HepG2 (cell line): ENCODE measurements around the gene CD274. TPM values are rescaled to one million over a fixed set of nuclear protein-coding genes. Genes with fewer than 3 reads are reported as not detected.

Experiments
- ATAC-seq: fragments of 200-7000 bp; cut with Tn5 transposase; 3 replicates; pipeline ENCODE4 v1.9.1; 2020; ENCODE audit warnings: mild to moderate bottlenecking, moderate library complexity
- BruUV-seq: library from RNA; stranded (reverse); fragments of 400-500 nt; replicated peaks from 2 replicates; lab custom pipeline; 2021; lab: Mats Ljungman, UMichigan
- CTCF ChIA-PET: fragments of 300-600 bp; formaldehyde crosslinking; extraction: SDS; loops from one replicate; lab custom pipeline; 2021; ENCODE audit warnings: low total read pairs, inconsistent platforms, low intra/inter-chr PET ratio; lab: Yijun Ruan, JAX
- POLR2A ChIA-PET: fragments of 350-600 bp; sonication (Branson Sonifier 250); formaldehyde crosslinking; loops from one replicate; lab custom pipeline; 2020; ENCODE audit warnings: antibody characterized with exemption, inconsistent platforms; lab: Yijun Ruan, JAX
- DNase-seq: peaks from one replicate; pipeline ENCODE4 v3.0.0-alpha.2; 2015; ENCODE audit warnings: low spot score
- FAIRE-seq: peaks from 3 replicates; lab custom pipeline; 2011; peaks lifted over from hg19 to GRCh38; lab: Jason Lieb, UNC
- H2AFZ ChIP-seq: one replicate; pipeline ENCODE4 v1.6.1; 2011; ENCODE audit warnings: low read length, inconsistent platforms
- H3K27ac ChIP-seq: fragments of 300-600 bp; 3 replicates; pipeline ENCODE4 v1.8.0; 2011; ENCODE audit warnings: mixed run types, mild to moderate bottlenecking, mixed read lengths, low read length, inconsistent platforms; ENCODE audit not compliant: insufficient read depth; ENCODE audit errors: extremely low read length
- H3K27me3 ChIP-seq, 2 experiments: fragments of 200-600 bp in 1 of 2; 2 replicates in 1 of 2; 3 replicates in 1 of 2; pipeline versions ENCODE4 v1.6.0 to v1.8.0; 2011; ENCODE audit warnings: low read length in 2 of 2, mild to moderate bottlenecking in 2 of 2, moderate library complexity in 2 of 2, inconsistent platforms in 1 of 2; ENCODE audit not compliant: insufficient read depth in 2 of 2, control insufficient read depth in 1 of 2
- H3K36me3 ChIP-seq, 2 experiments: fragments of 200-600 bp in 1 of 2; replicated peaks in 1 of 2; 2 replicates in 1 of 2; 3 replicates in 1 of 2; pipeline versions ENCODE4 v1.5.1 to v1.8.0; 2011; ENCODE audit warnings: low read length in 2 of 2, inconsistent platforms in 1 of 2; ENCODE audit not compliant: insufficient read depth in 2 of 2, control insufficient read depth in 1 of 2
- H3K4me1 ChIP-seq: 2 replicates; pipeline ENCODE4 v1.5.1; 2012; ENCODE audit warnings: low read length, inconsistent platforms; ENCODE audit not compliant: insufficient read depth
- H3K4me2 ChIP-seq: 2 replicates; pipeline ENCODE4 v1.6.0; 2011; ENCODE audit warnings: low read depth, low read length, inconsistent platforms
- H3K4me3 ChIP-seq, 3 experiments: fragments of 200-600 bp in 1 of 3; sonication (generic), shearing (Covaris generic) in 1 of 3; replicated peaks in 1 of 3; 2 replicates each; pipeline ENCODE4 v1.5.1; 2011 to 2016; ENCODE audit warnings: low read length in 3 of 3, inconsistent platforms in 2 of 3, low read depth in 2 of 3, mild to moderate bottlenecking in 2 of 3, control low read depth in 1 of 3, mixed read lengths in 1 of 3; ENCODE audit not compliant: insufficient read depth in 1 of 3
- H3K79me2 ChIP-seq: one replicate; pipeline ENCODE4 v1.6.1; 2011; ENCODE audit warnings: low read length, inconsistent platforms; ENCODE audit not compliant: insufficient read depth
- H3K9ac ChIP-seq: 2 replicates; pipeline ENCODE4 v1.6.0; 2011; ENCODE audit warnings: mild to moderate bottlenecking, low read depth, low read length, inconsistent platforms; ENCODE audit not compliant: insufficient read depth
- H3K9me3 ChIP-seq: 2 replicates; pipeline ENCODE4 v1.5.1; 2012; ENCODE audit warnings: mild to moderate bottlenecking, low read length
- H4K20me1 ChIP-seq: 2 replicates; pipeline ENCODE4 v1.6.0; 2011; ENCODE audit warnings: inconsistent platforms, mild to moderate bottlenecking, low read length, moderate library complexity; ENCODE audit not compliant: insufficient read depth
- ZNF510 ChIP-seq: sonication (generic); formaldehyde crosslinking; IDR thresholded peaks from 2 replicates; pipeline ENCODE4 v1.4.0; 2020; ENCODE audit warnings: low read depth, mild to moderate bottlenecking, missing genetic modification reagents
- WGBS: methylation state at CpG from one replicate; pipeline ENCODE4 v1.1.6; 2017; ENCODE audit warnings: low lambda C conversion rate; 5-methylcytosine and 5-hydroxymethylcytosine counted together
- in situ Hi-C: cut with HindIII; loops from 2 replicates; pipeline ENCODE4 v1.10.0; 2017; ENCODE audit warnings: low pct_unique_long_range_greater_than_20kb; ENCODE audit not compliant: extremely low pct_ligation_motif_present
- intact Hi-C: fragments of 100-400 bp; cut with micrococcal nuclease; formaldehyde crosslinking; loops from one replicate; pipeline ENCODE4 v1.10.0; 2022; ENCODE audit not compliant: unreplicated experiment
- polyA plus RNA-seq, 8 experiments: library from polyadenylated mRNA; depleted of rRNA in 3 of 8; stranded (reverse) in 7 of 8; unstranded in 1 of 8; fragments of >200 nt; fragmentation: Illumina TruSeq in 4 of 8; extraction: Trizol in 4 of 8; gene quantifications; 2 replicates each; pipeline versions ENCODE4 v1.2.1 to v1.2.3, GENCODE V29; 2011 to 2016; ENCODE audit warnings: low read depth in 4 of 8, missing spikeins in 1 of 8, mixed read lengths in 1 of 8; ENCODE audit not compliant: insufficient read depth in 1 of 8
- total RNA-seq, 5 experiments: library from RNA; depleted of rRNA; stranded (reverse); fragments of >200 nt; fragmentation: Illumina TruSeq; extraction: Trizol; gene quantifications; 2 replicates each; pipeline ENCODE4 v1.2.3, GENCODE V29; 2016; ENCODE audit warnings: low read depth in 1 of 5
- TF ChIP-seq, protein P1 (sequence below), 2 experiments: sonication (generic) in 1 of 2; formaldehyde crosslinking in 1 of 2; IDR thresholded peaks; 2 replicates each; pipeline versions ENCODE4 v1.4.0 to v1.6.1; 2018 to 2020; ENCODE audit warnings: missing genetic modification reagents in 2 of 2, borderline replicate concordance in 1 of 2, low read depth in 1 of 2, mild to moderate bottlenecking in 1 of 2, missing biosample characterization in 1 of 2
- TF ChIP-seq, protein P2 (sequence below): sonication (generic); formaldehyde crosslinking; IDR thresholded peaks from 2 replicates; pipeline ENCODE4 v1.5.0; 2020; ENCODE audit warnings: missing genetic modification reagents, mild to moderate bottlenecking, borderline replicate concordance
- TF ChIP-seq, protein P3 (sequence below): sonication (generic); formaldehyde crosslinking; IDR thresholded peaks from 2 replicates; pipeline ENCODE4 v1.4.0; 2020; ENCODE audit warnings: missing genetic modification reagents
- TF ChIP-seq, protein P4 (sequence below): sonication (generic); formaldehyde crosslinking; IDR thresholded peaks from 2 replicates; pipeline ENCODE4 v1.4.0; 2020; ENCODE audit warnings: missing genetic modification reagents

Gene CD274
- total and polyA plus RNA-seq, 2 of the 13 experiments (the other 11 are each of a cell fraction or from before 2014, with no cell fraction given): 0.17 to 0.49 TPM

DNA sequence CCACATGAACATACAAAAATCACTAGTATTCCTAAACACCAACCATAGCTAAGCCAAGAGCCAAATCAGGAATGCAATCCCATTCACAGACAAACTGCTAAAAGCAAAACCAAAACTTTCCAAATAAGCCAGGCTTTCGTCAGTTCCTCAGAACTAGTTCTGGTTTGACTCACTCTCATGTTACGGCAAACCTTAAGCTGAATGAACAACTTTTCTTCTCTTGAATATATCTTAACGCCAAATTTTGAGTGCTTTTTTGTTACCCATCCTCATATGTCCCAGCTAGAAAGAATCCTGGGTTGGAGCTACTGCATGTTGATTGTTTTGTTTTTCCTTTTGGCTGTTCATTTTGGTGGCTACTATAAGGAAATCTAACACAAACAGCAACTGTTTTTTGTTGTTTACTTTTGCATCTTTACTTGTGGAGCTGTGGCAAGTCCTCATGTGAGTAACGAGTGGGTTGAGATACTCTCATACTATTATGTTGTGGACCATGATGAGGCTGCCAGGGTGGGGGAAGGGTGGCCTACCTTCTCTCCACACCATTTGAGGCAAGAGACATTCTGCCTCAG lies 60.1 kb downstream of the CD274 start, which contains the start of gene PDCD1LG2:
Gene PDCD1LG2 (plus strand): TSS at position 172 of the 572 bp plus-strand sequence. CDS start 12,016 bp downstream, outside the sequence.
- H3K4me3 ChIP-seq: no peak within 1 kb of the TSS
- POLR2A ChIA-PET: no interaction called here
- no peak within 1 kb of the TSS for H2AFZ ChIP-seq
- ATAC-seq (no peak), FAIRE-seq (no peak), DNase-seq (no peak)
- BruUV-seq: no TSS peak
- no peaks in the 10 kb centered on the region for H3K36me3 ChIP-seq
- peaks cover 0 to 4% of the 10 kb centered on the region in 2 experiments; a peak in 1 of 5 replicates for H3K27me3 ChIP-seq
- H3K9me3 ChIP-seq: no peaks in the 10 kb centered on the region
- intact Hi-C loops: no loop called here
- no peak within 1 kb of the TSS for H3K4me2 ChIP-seq
- TF ChIP-seq, protein P1, sequence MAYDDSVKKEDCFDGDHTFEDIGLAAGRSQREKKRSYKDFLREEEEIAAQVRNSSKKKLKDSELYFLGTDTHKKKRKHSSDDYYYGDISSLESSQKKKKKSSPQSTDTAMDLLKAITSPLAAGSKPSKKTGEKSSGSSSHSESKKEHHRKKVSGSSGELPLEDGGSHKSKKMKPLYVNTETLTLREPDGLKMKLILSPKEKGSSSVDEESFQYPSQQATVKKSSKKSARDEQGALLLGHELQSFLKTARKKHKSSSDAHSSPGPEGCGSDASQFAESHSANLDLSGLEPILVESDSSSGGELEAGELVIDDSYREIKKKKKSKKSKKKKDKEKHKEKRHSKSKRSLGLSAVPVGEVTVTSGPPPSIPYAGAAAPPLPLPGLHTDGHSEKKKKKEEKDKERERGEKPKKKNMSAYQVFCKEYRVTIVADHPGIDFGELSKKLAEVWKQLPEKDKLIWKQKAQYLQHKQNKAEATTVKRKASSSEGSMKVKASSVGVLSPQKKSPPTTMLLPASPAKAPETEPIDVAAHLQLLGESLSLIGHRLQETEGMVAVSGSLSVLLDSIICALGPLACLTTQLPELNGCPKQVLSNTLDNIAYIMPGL (CRISPR knock-in tag; IDR thresholded peaks at IDR 0.05; ENCODE audit: borderline replicate concordance in 1 of 2, low read depth in 1 of 2): no peak
- TF ChIP-seq, protein P2, sequence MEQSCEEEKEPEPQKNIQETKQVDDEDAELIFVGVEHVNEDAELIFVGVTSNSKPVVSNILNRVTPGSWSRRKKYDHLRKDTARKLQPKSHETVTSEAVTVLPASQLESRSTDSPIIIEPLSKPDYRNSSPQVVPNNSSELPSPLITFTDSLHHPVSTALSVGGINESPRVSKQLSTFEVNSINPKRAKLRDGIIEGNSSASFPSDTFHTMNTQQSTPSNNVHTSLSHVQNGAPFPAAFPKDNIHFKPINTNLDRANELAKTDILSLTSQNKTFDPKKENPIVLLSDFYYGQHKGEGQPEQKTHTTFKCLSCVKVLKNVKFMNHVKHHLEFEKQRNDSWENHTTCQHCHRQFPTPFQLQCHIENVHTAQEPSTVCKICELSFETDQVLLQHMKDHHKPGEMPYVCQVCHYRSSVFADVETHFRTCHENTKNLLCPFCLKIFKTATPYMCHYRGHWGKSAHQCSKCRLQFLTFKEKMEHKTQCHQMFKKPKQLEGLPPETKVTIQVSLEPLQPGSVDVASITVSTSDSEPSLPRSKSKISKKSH (CRISPR knock-in tag): no peak
- TF ChIP-seq, protein P3, sequence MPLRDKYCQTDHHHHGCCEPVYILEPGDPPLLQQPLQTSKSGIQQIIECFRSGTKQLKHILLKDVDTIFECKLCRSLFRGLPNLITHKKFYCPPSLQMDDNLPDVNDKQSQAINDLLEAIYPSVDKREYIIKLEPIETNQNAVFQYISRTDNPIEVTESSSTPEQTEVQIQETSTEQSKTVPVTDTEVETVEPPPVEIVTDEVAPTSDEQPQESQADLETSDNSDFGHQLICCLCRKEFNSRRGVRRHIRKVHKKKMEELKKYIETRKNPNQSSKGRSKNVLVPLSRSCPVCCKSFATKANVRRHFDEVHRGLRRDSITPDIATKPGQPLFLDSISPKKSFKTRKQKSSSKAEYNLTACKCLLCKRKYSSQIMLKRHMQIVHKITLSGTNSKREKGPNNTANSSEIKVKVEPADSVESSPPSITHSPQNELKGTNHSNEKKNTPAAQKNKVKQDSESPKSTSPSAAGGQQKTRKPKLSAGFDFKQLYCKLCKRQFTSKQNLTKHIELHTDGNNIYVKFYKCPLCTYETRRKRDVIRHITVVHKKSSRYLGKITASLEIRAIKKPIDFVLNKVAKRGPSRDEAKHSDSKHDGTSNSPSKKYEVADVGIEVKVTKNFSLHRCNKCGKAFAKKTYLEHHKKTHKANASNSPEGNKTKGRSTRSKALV (CRISPR knock-in tag): no peak
- TF ChIP-seq, protein P4, sequence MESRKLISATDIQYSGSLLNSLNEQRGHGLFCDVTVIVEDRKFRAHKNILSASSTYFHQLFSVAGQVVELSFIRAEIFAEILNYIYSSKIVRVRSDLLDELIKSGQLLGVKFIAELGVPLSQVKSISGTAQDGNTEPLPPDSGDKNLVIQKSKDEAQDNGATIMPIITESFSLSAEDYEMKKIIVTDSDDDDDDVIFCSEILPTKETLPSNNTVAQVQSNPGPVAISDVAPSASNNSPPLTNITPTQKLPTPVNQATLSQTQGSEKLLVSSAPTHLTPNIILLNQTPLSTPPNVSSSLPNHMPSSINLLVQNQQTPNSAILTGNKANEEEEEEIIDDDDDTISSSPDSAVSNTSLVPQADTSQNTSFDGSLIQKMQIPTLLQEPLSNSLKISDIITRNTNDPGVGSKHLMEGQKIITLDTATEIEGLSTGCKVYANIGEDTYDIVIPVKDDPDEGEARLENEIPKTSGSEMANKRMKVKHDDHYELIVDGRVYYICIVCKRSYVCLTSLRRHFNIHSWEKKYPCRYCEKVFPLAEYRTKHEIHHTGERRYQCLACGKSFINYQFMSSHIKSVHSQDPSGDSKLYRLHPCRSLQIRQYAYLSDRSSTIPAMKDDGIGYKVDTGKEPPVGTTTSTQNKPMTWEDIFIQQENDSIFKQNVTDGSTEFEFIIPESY: no peak
- TF ChIP-seq ZNF510 (CRISPR knock-in tag): no peak
- no peak within 1 kb of the TSS for H3K9ac ChIP-seq
- CTCF ChIA-PET: no interaction called here
- H4K20me1 ChIP-seq: no peaks in the 10 kb centered on the region
- in situ Hi-C loops: no loop called here
- no peaks in the 10 kb centered on the region for H3K4me1 ChIP-seq
- 24% methylated on average over 4 of the region's 4 CpGs for WGBS
- no peaks in the 10 kb centered on the region for H3K79me2 ChIP-seq
- no peak within 1 kb of the TSS for H3K27ac ChIP-seq
